K562 treated with DMSO at 1 percent for 4 hours (cell line): ENCODE measurements around the gene LAD1. TPM values are rescaled to one million over a fixed set of nuclear protein-coding genes. Genes with fewer than 3 reads are reported as not detected.

ENCODE experiments used
- total RNA-seq: library from RNA; unstranded; fragments of 300-600 nt; gene quantifications from 2 replicates; pipeline ENCODE4 v1.2.3, GENCODE V29; 2022; ENCODE audit not compliant: insufficient read depth

LAD1 gene, protein sequence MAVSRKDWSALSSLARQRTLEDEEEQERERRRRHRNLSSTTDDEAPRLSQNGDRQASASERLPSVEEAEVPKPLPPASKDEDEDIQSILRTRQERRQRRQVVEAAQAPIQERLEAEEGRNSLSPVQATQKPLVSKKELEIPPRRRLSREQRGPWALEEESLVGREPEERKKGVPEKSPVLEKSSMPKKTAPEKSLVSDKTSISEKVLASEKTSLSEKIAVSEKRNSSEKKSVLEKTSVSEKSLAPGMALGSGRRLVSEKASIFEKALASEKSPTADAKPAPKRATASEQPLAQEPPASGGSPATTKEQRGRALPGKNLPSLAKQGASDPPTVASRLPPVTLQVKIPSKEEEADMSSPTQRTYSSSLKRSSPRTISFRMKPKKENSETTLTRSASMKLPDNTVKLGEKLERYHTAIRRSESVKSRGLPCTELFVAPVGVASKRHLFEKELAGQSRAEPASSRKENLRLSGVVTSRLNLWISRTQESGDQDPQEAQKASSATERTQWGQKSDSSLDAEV
- not detected in 2 replicates for total RNA-seq

DNA sequence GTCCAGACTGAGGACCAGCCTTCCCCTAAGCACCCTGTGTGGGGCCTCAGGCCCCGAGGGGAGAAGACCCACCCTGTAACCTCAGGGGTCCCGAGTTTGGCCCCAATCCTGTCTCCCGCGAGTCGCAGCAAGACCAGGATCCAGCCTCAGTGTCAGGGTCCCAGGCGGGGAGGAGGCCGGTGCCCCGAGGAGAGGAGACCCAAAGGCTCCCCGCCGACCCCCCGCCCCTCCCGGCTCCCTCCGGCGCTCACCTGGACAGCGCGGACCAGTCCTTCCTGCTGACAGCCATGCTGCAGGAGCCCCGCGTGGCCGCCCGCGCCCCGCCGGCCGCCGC is at the start of gene LAD1:
TSS of gene LAD1 (minus strand) at position 307 of the 334 bp plus-strand sequence. CDS start at position 289, 18 bp downstream.

DNA sequence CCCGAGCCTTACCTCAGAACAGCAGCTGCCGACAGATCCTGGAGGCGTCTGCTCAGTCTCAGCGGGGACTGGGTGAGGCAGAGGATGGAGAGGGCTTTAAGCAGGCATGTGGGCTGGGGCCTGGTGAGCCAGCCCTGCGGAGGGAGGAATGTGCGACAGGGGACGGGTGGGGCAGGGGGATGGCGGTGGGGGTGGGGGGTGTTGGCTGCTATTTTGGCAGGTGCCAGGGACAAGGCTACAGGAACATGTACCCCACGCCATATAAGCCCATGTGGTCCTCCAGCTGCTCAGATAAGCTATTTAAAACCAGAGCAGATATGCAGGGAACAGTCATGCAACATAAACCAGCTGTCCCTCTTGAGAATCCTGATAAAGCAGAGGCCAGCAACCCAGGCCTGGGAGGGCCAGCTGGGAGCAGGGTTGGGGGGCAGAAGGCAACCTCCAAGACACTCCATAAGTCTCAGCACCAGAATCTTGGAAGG is 21.5 kb downstream of the LAD1 start, which contains the start of gene TNNT2:
TSS of gene TNNT2 (minus strand) at position 70 of the 482 bp plus-strand sequence. CDS start 4,426 bp downstream, outside the sequence.

Other genes starting within 250 kb of the LAD1 start
- 106 and 109 TPM in 2 replicates for gene TMEM9, start 244.8 kb downstream of the LAD1 start, total RNA-seq
- gene IGFN1, start 208.5 kb downstream of the LAD1 start, total RNA-seq, result not detected in 2 replicates
- gene PKP1, start 115.8 kb downstream of the LAD1 start, total RNA-seq, result not detected in 2 replicates
- gene TNNT2, start 21.6 kb downstream of the LAD1 start, total RNA-seq, result not detected in 2 replicates
- gene TNNI1, start 22.4 kb upstream of the LAD1 start, total RNA-seq, result not detected in 2 replicates
- not detected in 2 replicates for gene PHLDA3, start 69.9 kb upstream of the LAD1 start, total RNA-seq
- gene CSRP1, start 107.8 kb upstream of the LAD1 start, total RNA-seq, result 44.4 and 45.5 TPM in 2 replicates
- gene NAV1, start 139.8 kb upstream of the LAD1 start, total RNA-seq, result 7.5 and 9.4 TPM in 2 replicates